ENCODE measurements around the gene NME9. TPM values are rescaled to one million over a fixed set of nuclear protein-coding genes. Genes with fewer than 3 reads are reported as not detected.

NME9 gene
- total and polyA plus RNA-seq, 10 of the 15 experiments (the other 5 are each of a cell fraction or from before 2014, with no cell fraction given) = 0.09 to 0.68 (median 0.22) TPM; not detected in 6

- TF ChIP-seq WRNIP1 (IDR thresholded peaks at IDR 0.05; ENCODE audit: borderline replicate concordance, low read depth, low read length) = no peak
- TF ChIP-seq, protein P1, sequence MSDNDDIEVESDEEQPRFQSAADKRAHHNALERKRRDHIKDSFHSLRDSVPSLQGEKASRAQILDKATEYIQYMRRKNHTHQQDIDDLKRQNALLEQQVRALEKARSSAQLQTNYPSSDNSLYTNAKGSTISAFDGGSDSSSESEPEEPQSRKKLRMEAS (IDR thresholded peaks at IDR 0.05; ENCODE audit: low read depth, low read length) = no peak
These were observed 35.6 kb upstream of the NME9 start (continued) for GRCh38 chr3:138365253-138365555.

- ChIA-PET SMC1A (ENCODE audit: uncharacterized antibody, unreplicated experiment) (no interaction called here), POLR2A (no interaction called here), RAD21 (ENCODE audit: unreplicated experiment) (no interaction called here), CTCF (no interaction called here)
- no peaks in the 10 kb centered on the region; the same call in 1 of the 2 replicates for H3K4me1 ChIP-seq (ENCODE audit: control insufficient read depth, insufficient read depth, low read length)
- no peak overlapping the region for H3K9ac ChIP-seq (ENCODE audit: control insufficient read depth, insufficient read depth, low read length)
- in situ Hi-C loops (cut with MboI) = no loop called here
- no peak overlapping the region for H3K27ac ChIP-seq (ENCODE audit: control insufficient read depth, insufficient read depth)
- peaks cover 4 to 12% of the 10 kb centered on the region in 2 experiments for H3K27me3 ChIP-seq (replicated peaks in 1 of 2; ENCODE audit: control insufficient read depth in 2 of 2, insufficient read depth in 2 of 2, low read length in 1 of 2)
- H3K9me3 ChIP-seq (replicated peaks; ENCODE audit: control insufficient read depth, insufficient read depth, low read length) = no peaks in the 10 kb centered on the region
- DNase-seq (ENCODE audit: low read depth, low spot score) (no peak), ATAC-seq (no peak), FAIRE-seq (no peak)
- H3K4me3 ChIP-seq = no peak overlapping the region
- H2AFZ ChIP-seq (ENCODE audit: control insufficient read depth, low read depth, low read length) = no peak overlapping the region
- H4K20me1 ChIP-seq (ENCODE audit: control insufficient read depth, insufficient read depth) = peaks cover 2% of the 10 kb centered on the region; the same call in 1 of the 2 replicates
- WGBS (ENCODE audit: insufficient coverage, insufficient replicate concordance, low lambda C conversion rate, missing lambda C conversion rate) = 8% methylated on average over 6 of the region's 6 CpGs
- no peak overlapping the region for H3K4me2 ChIP-seq (ENCODE audit: control insufficient read depth, insufficient read depth)
- no peaks in the 10 kb centered on the region for H3K36me3 ChIP-seq (ENCODE audit: control insufficient read depth in 2 of 2, insufficient read depth in 2 of 2, low read length in 1 of 2)
- BruUV-seq (replicated peaks) = no TSS peak
- no peaks in the 10 kb centered on the region for H3K79me2 ChIP-seq (ENCODE audit: control insufficient read depth, insufficient read depth, low read length)
- intact Hi-C loops (cut with micrococcal nuclease; ENCODE audit: unreplicated experiment) = no loop called here
- TF ChIP-seq ZNF207 (IDR thresholded peaks at IDR 0.05; ENCODE audit: borderline replicate concordance) = no peak
- TF ChIP-seq, protein P2, sequence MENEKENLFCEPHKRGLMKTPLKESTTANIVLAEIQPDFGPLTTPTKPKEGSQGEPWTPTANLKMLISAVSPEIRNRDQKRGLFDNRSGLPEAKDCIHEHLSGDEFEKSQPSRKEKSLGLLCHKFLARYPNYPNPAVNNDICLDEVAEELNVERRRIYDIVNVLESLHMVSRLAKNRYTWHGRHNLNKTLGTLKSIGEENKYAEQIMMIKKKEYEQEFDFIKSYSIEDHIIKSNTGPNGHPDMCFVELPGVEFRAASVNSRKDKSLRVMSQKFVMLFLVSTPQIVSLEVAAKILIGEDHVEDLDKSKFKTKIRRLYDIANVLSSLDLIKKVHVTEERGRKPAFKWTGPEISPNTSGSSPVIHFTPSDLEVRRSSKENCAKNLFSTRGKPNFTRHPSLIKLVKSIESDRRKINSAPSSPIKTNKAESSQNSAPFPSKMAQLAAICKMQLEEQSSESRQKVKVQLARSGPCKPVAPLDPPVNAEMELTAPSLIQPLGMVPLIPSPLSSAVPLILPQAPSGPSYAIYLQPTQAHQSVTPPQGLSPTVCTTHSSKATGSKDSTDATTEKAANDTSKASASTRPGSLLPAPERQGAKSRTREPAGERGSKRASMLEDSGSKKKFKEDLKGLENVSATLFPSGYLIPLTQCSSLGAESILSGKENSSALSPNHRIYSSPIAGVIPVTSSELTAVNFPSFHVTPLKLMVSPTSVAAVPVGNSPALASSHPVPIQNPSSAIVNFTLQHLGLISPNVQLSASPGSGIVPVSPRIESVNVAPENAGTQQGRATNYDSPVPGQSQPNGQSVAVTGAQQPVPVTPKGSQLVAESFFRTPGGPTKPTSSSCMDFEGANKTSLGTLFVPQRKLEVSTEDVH (IDR thresholded peaks at IDR 0.05; ENCODE audit: low read depth, partially characterized antibody) = no peak
- TF ChIP-seq, protein P3, sequence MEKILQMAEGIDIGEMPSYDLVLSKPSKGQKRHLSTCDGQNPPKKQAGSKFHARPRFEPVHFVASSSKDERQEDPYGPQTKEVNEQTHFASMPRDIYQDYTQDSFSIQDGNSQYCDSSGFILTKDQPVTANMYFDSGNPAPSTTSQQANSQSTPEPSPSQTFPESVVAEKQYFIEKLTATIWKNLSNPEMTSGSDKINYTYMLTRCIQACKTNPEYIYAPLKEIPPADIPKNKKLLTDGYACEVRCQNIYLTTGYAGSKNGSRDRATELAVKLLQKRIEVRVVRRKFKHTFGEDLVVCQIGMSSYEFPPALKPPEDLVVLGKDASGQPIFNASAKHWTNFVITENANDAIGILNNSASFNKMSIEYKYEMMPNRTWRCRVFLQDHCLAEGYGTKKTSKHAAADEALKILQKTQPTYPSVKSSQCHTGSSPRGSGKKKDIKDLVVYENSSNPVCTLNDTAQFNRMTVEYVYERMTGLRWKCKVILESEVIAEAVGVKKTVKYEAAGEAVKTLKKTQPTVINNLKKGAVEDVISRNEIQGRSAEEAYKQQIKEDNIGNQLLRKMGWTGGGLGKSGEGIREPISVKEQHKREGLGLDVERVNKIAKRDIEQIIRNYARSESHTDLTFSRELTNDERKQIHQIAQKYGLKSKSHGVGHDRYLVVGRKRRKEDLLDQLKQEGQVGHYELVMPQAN (conservative IDR thresholded peaks at IDR 0.05) = no peak
- no peak for TF ChIP-seq LARP7 (IDR thresholded peaks at IDR 0.05)
- TF ChIP-seq YBX1 (IDR thresholded peaks at IDR 0.05) = no peak
- TF ChIP-seq, protein P4, sequence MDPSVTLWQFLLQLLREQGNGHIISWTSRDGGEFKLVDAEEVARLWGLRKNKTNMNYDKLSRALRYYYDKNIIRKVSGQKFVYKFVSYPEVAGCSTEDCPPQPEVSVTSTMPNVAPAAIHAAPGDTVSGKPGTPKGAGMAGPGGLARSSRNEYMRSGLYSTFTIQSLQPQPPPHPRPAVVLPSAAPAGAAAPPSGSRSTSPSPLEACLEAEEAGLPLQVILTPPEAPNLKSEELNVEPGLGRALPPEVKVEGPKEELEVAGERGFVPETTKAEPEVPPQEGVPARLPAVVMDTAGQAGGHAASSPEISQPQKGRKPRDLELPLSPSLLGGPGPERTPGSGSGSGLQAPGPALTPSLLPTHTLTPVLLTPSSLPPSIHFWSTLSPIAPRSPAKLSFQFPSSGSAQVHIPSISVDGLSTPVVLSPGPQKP (IDR thresholded peaks at IDR 0.05; ENCODE audit: low read depth, low read length) = no peak
- no peak for TF ChIP-seq CBX3 (IDR thresholded peaks at IDR 0.05; ENCODE audit: borderline replicate concordance, low read depth)
- TF ChIP-seq, protein P5, sequence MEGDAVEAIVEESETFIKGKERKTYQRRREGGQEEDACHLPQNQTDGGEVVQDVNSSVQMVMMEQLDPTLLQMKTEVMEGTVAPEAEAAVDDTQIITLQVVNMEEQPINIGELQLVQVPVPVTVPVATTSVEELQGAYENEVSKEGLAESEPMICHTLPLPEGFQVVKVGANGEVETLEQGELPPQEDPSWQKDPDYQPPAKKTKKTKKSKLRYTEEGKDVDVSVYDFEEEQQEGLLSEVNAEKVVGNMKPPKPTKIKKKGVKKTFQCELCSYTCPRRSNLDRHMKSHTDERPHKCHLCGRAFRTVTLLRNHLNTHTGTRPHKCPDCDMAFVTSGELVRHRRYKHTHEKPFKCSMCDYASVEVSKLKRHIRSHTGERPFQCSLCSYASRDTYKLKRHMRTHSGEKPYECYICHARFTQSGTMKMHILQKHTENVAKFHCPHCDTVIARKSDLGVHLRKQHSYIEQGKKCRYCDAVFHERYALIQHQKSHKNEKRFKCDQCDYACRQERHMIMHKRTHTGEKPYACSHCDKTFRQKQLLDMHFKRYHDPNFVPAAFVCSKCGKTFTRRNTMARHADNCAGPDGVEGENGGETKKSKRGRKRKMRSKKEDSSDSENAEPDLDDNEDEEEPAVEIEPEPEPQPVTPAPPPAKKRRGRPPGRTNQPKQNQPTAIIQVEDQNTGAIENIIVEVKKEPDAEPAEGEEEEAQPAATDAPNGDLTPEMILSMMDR (IDR thresholded peaks at IDR 0.05 in 2 of 3, conservative IDR thresholded peaks at IDR 0.05 in 1 of 3; ENCODE audit: control insufficient read depth in 2 of 3, extremely low read depth in 1 of 3, insufficient read depth in 1 of 3, low read depth in 3 of 3, low read length in 3 of 3) = no peak
- TF ChIP-seq SREBF2 (IDR thresholded peaks at IDR 0.05; ENCODE audit: low read length) = no peak
- no peak for TF ChIP-seq HCFC1 (IDR thresholded peaks at IDR 0.05; ENCODE audit: low read length)
These were observed 35.0 kb upstream of the NME9 start for GRCh38 chr3:138364356-138365252.

Data from GM12878 (cell line).